CD4-positive, alpha-beta T cell treated with Interleukin-4 for 4 hours (primary cell): ENCODE data around the gene ST3GAL5.

Experiments used
- DNase-seq: peaks from one replicate; pipeline ENCODE4 v3.0.0-alpha.2; 2020

The ST3GAL5 gene

DNA sequence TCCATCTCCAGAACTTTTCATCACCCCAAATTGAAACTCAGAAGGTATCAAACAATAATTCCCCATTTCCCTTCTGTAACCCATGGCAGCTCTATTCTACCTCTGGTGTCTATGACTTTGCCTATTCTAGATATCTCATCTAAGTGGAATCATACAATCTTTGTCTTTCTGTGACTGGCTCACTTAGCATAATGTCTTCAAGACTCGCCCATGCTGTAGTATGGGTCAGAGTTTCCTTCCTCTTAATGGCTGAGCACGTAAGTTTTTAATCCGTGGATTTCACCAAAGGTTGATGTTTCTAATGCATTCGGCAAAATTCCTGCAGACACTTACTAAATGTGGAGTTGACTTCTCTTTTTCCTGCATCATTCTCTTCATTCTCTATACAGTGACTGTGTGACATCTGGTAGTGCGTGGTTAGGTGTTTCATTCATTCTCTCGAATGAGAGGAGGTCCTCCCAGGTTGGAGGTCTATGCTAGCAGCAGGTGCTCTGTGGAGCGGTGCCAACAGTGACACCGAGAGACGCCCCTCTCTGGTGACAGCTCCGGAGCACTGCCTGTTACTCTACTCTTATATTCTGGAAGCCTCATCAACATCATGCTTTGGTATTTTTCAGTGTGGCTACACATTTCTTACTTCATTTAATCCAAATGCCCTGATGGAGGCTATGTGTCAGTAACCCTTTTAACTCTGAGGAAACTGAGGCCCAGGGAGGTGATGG, 84.9 kb downstream of the ST3GAL5 start:
- DNase-seq: no peak

GRCh38 chr2:85802354-85803103, 86.3 kb downstream of the ST3GAL5 start:
- no peak for DNase-seq

- no peak for DNase-seq
Measured at GRCh38 chr2:85801871-85802270, 86.9 kb downstream of the ST3GAL5 start.

- no peak for DNase-seq
Measured at GRCh38 chr2:85800586-85800985, 88.2 kb downstream of the ST3GAL5 start.

DNA sequence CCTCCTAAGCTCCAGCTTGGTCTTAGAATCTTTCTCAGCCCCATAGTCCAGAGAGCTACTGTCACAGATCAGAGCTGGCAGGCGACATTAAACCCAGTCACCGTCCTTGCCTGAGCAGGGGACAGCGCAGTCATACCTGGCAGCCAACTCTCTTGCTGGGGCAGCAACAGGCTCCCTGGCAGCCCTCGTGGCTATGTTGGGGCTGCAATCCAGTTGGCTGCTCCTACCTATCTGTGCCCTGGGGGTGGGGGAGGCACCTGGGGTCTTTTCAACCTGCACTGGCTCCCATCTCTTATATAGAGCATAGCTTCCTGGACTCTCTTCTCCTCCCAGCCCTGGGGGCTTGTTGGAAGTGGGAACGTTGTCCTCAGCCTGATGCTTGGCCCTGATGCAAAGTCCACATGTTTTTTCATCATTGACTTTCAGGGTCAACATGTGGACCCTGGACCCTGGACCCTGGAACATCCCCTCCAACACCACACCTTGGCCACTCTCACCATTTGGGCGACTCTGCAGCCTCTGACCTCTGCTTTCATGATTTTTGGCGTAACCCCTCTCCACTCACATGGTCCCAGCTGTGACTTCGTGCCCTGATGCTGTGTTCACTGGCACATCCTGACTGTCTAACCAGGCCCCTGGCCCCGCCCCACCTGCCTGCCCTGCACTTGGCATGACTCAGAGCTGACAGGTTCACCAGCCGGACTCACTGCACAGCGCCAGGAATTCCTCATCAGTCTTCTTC, 89.4 kb downstream of the ST3GAL5 start:
- DNase-seq: no peak

- no peak for DNase-seq
Measured at GRCh38 chr2:85797921-85798320, 90.9 kb downstream of the ST3GAL5 start.

- no peak for DNase-seq
Measured at GRCh38 chr2:85797263-85797660, 91.5 kb downstream of the ST3GAL5 start.

DNA sequence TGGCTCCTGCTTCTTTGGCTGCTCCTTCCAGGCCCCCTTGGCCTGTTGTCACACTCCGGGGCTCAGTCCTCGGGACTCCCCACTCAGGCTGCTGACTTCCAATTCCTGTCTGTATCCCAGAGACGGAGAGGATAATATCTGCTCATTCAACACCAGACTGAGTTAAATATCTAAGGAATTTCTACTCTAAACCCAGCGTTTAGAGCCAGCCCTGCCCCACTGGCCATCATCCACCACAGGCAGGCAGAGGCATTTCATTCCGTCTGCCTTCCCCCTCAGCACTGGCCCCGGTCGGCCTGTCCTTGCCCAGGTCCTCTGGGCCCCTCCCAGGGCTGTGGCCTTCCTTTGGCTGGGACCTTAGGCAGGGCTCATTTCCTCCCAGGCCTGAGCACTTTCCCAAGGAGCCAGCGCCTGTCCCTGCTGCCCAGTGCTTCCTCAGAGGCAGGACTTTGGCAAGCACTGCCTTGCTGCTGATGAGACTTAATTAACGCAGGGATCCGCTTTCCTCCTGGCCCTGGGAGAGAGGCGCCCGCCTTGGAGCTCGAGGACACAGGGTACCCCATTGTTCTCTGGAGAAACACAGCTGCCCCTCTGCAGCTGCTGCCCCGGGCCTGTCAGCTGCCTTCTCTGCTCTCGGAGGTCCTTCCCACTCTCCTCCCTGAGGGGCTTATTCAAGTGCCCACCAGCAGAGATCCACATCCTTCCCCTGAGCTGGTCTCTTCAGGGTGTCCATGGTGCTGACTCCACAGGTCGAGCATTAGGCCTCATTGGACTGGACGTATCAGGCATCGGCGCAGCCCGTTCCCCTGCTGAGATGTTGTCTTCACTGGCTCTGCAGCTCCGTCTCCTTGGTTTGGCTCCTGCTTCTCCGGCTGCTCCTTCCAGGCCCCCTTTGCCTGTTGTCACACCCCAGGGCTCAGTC, 92.2 kb downstream of the ST3GAL5 start:
- no peak for DNase-seq

GRCh38 chr2:85796046-85796340, 92.8 kb downstream of the ST3GAL5 start:
- DNase-seq: no peak

- DNase-seq: no peak
Measured at GRCh38 chr2:85795331-85796045, 93.3 kb downstream of the ST3GAL5 start.

GRCh38 chr2:85794491-85795121, 94.2 kb downstream of the ST3GAL5 start:
- no peak for DNase-seq

GRCh38 chr2:85794038-85794441, 94.8 kb downstream of the ST3GAL5 start:
- no peak for DNase-seq

DNA sequence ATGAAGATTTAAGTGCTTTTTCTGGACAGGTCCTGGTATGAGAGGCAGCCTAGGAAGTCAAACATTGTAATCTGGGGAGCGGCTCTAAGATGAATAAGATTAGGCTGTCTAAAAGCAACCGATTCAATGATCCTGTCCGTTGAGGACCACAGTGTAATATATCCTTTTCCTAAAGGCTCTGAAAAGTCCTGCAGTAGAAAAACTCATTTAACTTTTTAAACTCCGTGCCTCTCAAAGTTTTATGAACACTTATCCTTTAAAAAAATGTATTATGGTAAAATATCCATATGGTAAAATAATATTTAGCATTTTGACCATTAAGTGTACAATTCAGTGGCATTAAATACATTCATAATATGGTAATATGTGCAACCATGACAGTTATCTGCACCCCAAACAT, 95.2 kb downstream of the ST3GAL5 start:
- no peak for DNase-seq

DNA sequence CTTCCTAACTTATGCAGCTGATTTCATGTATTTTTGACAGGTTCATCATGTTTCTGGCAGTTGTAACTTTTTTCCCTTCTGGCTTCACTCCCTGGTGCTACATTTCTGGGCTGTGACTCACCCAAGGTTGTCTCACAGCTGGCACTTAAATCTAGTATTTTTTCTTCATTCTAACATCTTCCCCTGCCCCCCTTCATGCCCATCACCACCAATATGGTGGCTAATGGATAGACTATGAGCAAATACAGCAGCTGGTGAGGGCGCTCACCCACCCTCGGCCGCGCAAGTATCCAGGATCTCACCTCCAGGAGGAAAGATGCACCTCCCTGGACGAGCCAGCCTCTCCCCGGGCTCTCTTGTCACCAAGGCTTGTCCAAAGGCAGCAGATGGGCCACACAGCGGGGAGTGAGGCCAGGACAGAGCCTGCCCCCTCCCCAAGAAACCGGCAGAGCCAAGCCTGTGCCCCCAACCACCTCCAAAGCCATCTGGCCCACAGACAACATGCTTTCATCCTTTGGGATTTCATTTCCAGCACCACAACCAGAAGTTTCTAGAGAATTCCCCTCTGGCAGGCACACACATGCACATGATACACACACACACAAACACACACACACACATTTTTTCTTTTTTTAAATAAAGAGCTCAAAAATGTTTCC, 95.9 kb downstream of the ST3GAL5 start:
- no peak for DNase-seq

DNA sequence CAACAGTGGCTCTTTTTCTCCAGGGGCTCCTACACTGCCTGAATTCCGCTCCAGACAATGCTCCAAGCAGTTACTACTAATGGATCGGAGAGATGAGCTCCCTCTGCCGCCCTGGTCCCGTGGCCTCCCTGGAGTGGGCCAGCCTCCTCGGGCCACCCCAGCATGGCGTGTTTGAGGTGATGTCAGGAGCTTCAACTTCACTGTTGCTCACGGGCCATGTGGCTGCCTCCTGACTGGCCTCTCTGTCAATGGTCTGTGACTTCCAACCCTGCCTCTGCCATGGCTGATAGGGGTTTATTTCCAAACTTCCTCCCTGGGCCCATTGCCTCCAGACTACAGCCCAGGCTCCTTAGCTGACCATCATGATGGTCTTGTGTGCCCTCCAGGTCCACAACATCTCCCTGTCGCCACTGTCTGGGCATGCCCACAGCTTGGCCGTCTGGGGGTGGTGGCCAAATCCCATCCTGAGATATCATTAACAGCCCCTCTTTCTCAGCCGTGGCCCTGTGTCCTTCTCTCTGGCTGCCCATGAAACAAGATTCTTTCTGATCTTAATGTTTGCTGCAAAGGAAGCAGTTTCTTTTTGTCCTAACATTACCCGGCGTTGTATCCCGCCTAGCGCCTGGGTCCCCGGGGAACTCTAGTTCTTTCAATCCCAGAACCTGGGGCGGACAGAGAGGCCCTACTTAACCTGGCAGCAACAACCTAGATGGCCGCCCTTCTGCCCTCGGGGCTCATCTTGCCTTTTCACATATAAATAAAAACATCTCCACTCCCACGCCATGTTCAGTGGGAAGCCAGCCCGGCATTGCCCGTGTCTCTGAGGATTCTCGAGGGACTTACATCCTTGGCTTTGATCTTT, 96.9 kb downstream of the ST3GAL5 start:
- no peak for DNase-seq

GRCh38 chr2:85790499-85791188, 98.1 kb downstream of the ST3GAL5 start:
- DNase-seq: no peak

DNA sequence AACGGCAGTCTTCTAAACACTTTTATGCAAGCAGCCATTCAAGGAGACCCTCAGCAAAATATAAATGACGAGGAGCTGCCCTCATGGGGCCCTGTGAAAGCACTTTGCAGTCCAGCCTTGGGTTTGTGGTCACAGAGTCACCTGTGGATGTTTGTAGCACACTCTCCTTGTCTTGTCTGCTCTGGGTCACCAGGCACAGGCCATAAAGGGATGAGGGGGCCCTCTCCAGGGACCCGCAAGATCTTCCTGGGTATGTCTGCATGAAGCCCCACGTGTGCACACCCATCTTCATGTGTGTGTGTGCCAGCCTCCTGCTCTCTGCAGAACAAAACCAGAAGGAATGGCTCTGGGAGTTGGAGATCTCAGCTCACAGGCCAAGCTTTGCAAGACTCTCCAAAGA, 98.8 kb downstream of the ST3GAL5 start:
- no peak for DNase-seq

DNA sequence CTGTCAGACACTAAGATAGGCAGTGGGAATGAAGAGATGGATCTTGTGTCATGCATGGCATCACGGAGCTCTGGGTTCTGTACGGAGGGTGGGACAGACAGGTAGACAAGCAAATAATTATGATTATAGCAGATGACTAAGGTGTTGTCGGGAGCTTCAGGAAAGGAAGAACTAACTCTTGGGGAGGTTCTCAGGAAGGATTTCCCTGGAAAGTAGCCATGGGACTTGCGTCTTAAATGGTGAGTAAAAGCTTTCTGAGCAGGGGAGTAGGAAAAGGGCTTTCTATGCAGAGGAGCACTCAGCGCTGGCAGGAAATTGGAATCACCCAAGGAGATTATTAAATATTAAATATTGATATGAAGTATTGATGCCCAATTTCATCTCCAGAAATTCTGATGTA, 99.5 kb downstream of the ST3GAL5 start:
- DNase-seq: no peak

- DNase-seq: no peak
Measured at GRCh38 chr2:85788603-85789002, 100.2 kb downstream of the ST3GAL5 start.

GRCh38 chr2:85787981-85788340, 100.8 kb downstream of the ST3GAL5 start:
- DNase-seq: no peak
